Endothelial cell (in vitro differentiated cells): ENCODE results near the gene ADAMTS20. TPM values are rescaled to one million over a fixed set of nuclear protein-coding genes. Genes with fewer than 3 reads are reported as not detected.
"Not testable (repeated sequence)": the region's sequence is repeated elsewhere in the genome, so short reads cannot be mapped to it uniquely, and the experiment has no call there.

Experiments used
- DNase-seq: peaks from one replicate; pipeline ENCODE4 v3.0.0; 2021; ENCODE audit warnings: low spot score
- H3K27ac Mint-ChIP-seq: one replicate; pipeline ENCODE4 v1.8.0; 2021; ENCODE audit warnings: mixed read lengths, inconsistent platforms; ENCODE audit not compliant: unreplicated experiment
- H3K27me3 Mint-ChIP-seq: one replicate; pipeline ENCODE4 v1.8.0; 2021; ENCODE audit warnings: mild to moderate bottlenecking, moderate library complexity, mixed read lengths, inconsistent platforms; ENCODE audit not compliant: unreplicated experiment
- H3K36me3 Mint-ChIP-seq: one replicate; pipeline ENCODE4 v1.8.0; 2021; ENCODE audit warnings: mild to moderate bottlenecking, low read depth, mixed read lengths, inconsistent platforms; ENCODE audit not compliant: unreplicated experiment
- H3K4me1 Mint-ChIP-seq: one replicate; pipeline ENCODE4 v1.8.0; 2021; ENCODE audit warnings: mild to moderate bottlenecking, mixed read lengths, inconsistent platforms; ENCODE audit not compliant: unreplicated experiment
- H3K4me3 Mint-ChIP-seq: one replicate; pipeline ENCODE4 v1.8.0; 2021; ENCODE audit warnings: mild to moderate bottlenecking, mixed read lengths, inconsistent platforms; ENCODE audit not compliant: unreplicated experiment
- H3K9me3 Mint-ChIP-seq: one replicate; pipeline ENCODE4 v1.8.0; 2021; ENCODE audit warnings: mixed read lengths, inconsistent platforms; ENCODE audit not compliant: unreplicated experiment
- CTCF ChIP-seq: fragments of 200-600 bp; sonication (generic); IDR thresholded peaks from one replicate; pipeline ENCODE4 v1.5.0; 2021; ENCODE audit warnings: antibody characterized with exemption; ENCODE audit not compliant: unreplicated experiment
- total RNA-seq: library from RNA; stranded (reverse); fragmentation: NEBNext Ultra II Directional; extraction: Animal tissue kit (Norgen Biotek cat#: 25700); gene quantifications from one replicate; pipeline ENCODE4 v1.2.1, GENCODE V29; 2021; ENCODE audit not compliant: unreplicated experiment

ADAMTS20 gene
- total RNA-seq, 1 donor from 2014 or later = 0.15 TPM

- H3K9me3 Mint-ChIP-seq = no peaks in the 10 kb centered on the region
- no peaks in the 10 kb centered on the region for H3K27me3 Mint-ChIP-seq
- H3K27ac Mint-ChIP-seq = no peak overlapping the region
- no peaks in the 10 kb centered on the region for H3K4me1 Mint-ChIP-seq
- no peak for DNase-seq
- no peak overlapping the region for H3K4me3 Mint-ChIP-seq
- no peaks in the 10 kb centered on the region for H3K36me3 Mint-ChIP-seq
- no peak for TF ChIP-seq CTCF
Measured at GRCh38 chr12:43381879-43382278, 170.1 kb downstream of the ADAMTS20 start.

- no peaks in the 10 kb centered on the region for H3K9me3 Mint-ChIP-seq
Measured at GRCh38 chr12:43378448-43378847, 173.6 kb downstream of the ADAMTS20 start.

GRCh38 chr12:43370263-43370662 is 181.7 kb downstream of the ADAMTS20 start:
- H3K27me3 Mint-ChIP-seq = no peaks in the 10 kb centered on the region
- no peaks in the 10 kb centered on the region for H3K9me3 Mint-ChIP-seq
- no peak for TF ChIP-seq CTCF
- no peak overlapping the region for H3K27ac Mint-ChIP-seq
- no peaks in the 10 kb centered on the region for H3K36me3 Mint-ChIP-seq
- H3K4me1 Mint-ChIP-seq = no peaks in the 10 kb centered on the region
- DNase-seq = no peak
- H3K4me3 Mint-ChIP-seq = no peak overlapping the region

More at GRCh38 chr12:43378448-43378847, 173.6 kb downstream of the ADAMTS20 start:
- Mint-ChIP-seq H3K27me3 (no peaks in the 10 kb centered on the region), H3K27ac (no peak overlapping the region), H3K4me1 (no peaks in the 10 kb centered on the region), H3K4me3 (no peak overlapping the region), H3K36me3 (no peaks in the 10 kb centered on the region)
- no peak for DNase-seq
- no peak for TF ChIP-seq CTCF

GRCh38 chr12:43362910-43363694 is 188.9 kb downstream of the ADAMTS20 start:
- no peak overlapping the region for H3K4me3 Mint-ChIP-seq
- DNase-seq = no peak
- no peaks in the 10 kb centered on the region for H3K9me3 Mint-ChIP-seq
- H3K27ac Mint-ChIP-seq = no peak overlapping the region
- no peaks in the 10 kb centered on the region for H3K4me1 Mint-ChIP-seq
- H3K27me3 Mint-ChIP-seq = no peaks in the 10 kb centered on the region
- no peaks in the 10 kb centered on the region for H3K36me3 Mint-ChIP-seq
- TF ChIP-seq CTCF = no peak

GRCh38 chr12:43361031-43361710 is 190.8 kb downstream of the ADAMTS20 start:
- no peak for TF ChIP-seq CTCF
- Mint-ChIP-seq H3K27ac (no peak overlapping the region), H3K4me1 (no peaks in the 10 kb centered on the region), H3K9me3 (no peaks in the 10 kb centered on the region), H3K36me3 (no peaks in the 10 kb centered on the region), H3K4me3 (no peak overlapping the region), H3K27me3 (no peaks in the 10 kb centered on the region)
- no peak for DNase-seq

- not testable (repeated sequence) for H3K9me3 Mint-ChIP-seq, H3K4me1 Mint-ChIP-seq, H3K4me3 Mint-ChIP-seq, H3K27me3 Mint-ChIP-seq, H3K27ac Mint-ChIP-seq, DNase-seq, H3K36me3 Mint-ChIP-seq
Measured at GRCh38 chr12:43360001-43360400, 192.0 kb downstream of the ADAMTS20 start.
